ENCODE measurements around the gene GREB1.
A peak's percentile ranks its signal among the peaks of the same experiment; 100 is the strongest.

GREB1 gene

DNA sequence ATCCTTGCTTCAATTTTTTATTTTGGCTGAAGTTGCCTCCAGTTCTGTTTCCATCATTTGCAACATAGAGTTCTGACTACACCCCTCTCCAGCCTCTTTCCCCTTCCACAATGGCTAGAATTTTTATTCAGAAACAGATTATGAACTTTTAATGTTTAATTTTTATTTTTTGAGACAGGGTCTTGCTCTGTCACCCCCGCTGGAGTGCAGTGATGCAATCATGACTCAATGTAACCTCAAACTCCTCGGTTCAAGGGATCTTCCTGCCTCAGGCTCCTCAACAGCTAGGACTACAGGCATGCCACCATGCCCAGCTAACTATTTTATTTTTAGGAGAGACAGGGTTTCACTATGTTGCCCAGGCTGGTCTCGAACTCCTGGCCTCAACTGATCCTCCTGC, 133.3 kb downstream of the GREB1 start:
- DNase-seq (ENCODE audit: low spot score): no peak
- TF ChIP-seq, protein P1, sequence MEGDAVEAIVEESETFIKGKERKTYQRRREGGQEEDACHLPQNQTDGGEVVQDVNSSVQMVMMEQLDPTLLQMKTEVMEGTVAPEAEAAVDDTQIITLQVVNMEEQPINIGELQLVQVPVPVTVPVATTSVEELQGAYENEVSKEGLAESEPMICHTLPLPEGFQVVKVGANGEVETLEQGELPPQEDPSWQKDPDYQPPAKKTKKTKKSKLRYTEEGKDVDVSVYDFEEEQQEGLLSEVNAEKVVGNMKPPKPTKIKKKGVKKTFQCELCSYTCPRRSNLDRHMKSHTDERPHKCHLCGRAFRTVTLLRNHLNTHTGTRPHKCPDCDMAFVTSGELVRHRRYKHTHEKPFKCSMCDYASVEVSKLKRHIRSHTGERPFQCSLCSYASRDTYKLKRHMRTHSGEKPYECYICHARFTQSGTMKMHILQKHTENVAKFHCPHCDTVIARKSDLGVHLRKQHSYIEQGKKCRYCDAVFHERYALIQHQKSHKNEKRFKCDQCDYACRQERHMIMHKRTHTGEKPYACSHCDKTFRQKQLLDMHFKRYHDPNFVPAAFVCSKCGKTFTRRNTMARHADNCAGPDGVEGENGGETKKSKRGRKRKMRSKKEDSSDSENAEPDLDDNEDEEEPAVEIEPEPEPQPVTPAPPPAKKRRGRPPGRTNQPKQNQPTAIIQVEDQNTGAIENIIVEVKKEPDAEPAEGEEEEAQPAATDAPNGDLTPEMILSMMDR (IDR thresholded peaks at IDR 0.05; ENCODE audit: extremely low read depth, insufficient read depth, missing control alignments): no peak
- in situ Hi-C loops (cut with MboI; ENCODE audit: low pct_unique_long_range_greater_than_20kb, low sequenced_read_pairs, unreplicated experiment): no loop called here

DNA sequence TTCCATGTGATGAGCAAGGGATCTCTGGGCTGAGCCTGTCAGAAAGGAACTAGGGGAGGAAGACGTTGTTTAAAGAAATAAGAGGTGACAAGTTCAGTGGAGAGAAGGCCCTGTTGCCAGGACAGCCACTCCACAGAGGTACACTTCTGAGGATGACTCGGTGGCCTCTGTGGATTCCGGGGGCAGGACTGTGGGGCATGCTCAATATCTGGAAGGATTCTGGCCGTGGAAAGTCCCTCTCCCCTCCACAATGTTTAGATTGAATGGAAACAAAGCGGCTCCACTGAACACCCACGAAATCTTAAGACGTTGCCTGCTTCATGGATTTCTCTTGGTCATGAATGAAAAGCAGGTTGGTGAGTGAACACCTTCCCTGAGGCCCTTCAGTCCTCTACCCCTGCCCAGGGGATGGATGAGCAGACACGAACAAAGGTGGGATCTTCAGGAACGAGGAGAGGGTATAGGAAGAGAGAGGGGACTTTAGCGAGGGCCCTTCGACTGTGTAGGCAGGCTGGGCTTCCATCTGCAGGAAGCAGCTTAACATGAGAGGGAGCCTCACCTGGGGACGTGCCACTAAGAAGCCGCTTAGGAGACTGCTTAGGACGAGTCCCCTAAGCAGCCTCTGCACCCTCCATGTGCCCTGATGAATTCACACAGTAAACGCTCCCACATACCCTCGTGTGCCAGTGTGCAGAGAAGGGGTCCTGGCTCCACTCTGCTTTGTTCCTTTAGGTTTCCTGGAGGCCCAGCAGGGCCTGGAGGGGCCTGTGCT, 134.2 kb downstream of the GREB1 start:
- no peak for DNase-seq (ENCODE audit: low spot score)
- TF ChIP-seq, protein P1 (IDR thresholded peaks at IDR 0.05; ENCODE audit: extremely low read depth, insufficient read depth, missing control alignments): no peak
- in situ Hi-C loops (cut with MboI; ENCODE audit: low pct_unique_long_range_greater_than_20kb, low sequenced_read_pairs, unreplicated experiment): no loop called here

DNA sequence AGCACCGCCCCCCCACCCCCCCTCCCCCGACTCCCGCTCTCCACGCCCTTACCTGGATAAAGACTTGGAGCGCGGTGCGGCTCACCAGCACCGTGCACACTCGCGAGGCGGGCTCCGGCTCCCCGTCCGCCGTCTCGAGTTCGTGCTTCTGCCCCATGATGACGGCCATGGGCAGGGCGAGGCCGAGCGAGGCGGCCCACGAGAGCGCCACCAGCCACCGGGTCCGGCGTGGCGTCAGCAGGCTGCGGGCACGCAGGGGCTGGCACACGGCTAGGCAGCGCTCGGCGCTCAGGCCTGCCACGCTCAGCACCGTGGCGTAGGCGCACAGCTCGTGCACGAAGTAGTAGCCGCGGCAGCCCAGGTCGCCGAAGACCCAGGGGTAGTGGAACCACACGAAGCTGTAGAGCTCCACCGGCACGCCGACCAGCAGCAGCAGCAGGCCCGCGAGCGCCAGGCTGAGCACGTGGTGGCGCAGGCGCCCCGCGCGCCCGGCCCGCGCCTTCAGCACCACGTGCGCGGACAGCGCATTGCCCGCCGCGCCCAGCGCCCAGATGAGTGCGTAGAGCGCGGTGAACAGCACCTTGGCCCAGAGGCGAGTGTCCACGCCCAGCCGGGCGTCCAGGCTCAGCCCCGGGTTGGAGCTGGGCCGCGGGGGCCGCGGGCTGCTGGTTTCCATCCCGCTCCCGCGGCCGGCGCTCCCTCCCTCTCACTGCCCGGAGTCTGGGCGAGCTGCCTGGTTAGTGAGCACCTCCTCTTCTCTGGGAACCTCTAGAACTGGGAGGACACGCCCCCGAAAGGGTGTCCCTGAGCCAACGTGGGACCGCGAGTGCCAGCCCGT, 135.8 kb downstream of the GREB1 start, which contains the start of gene NTSR2:
Gene NTSR2 (minus strand): TSS at position 742 of the 838 bp plus-strand sequence. CDS start 66 bp downstream, at position 676.
- TF ChIP-seq, protein P1 (IDR thresholded peaks at IDR 0.05; ENCODE audit: extremely low read depth, insufficient read depth, missing control alignments): no peak
- peak; percentile 66 for DNase-seq (ENCODE audit: low spot score)
- in situ Hi-C loops (cut with MboI; ENCODE audit: low pct_unique_long_range_greater_than_20kb, low sequenced_read_pairs, unreplicated experiment): no loop called here

DNA sequence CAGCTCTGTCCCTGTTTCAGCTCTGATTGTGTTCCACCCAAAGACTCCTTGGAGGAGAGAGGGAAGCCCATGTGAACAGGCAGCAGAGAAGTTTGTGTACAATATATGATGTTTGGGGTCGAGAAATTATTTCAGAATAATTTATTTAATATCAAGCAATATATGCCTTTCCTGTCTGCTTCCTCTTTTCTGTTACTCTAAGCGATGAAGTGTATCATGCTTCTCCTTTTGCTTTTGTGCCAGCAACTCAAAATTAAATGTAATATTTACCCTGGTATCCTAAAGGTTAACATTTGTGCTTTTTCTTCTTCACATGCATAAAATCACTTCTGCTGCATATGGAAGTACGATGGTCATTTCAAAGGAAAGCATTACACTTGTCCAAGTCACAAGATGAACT, 138.6 kb downstream of the GREB1 start:
- in situ Hi-C loops (cut with MboI; ENCODE audit: low pct_unique_long_range_greater_than_20kb, low sequenced_read_pairs, unreplicated experiment): no loop called here
- no peak for DNase-seq (ENCODE audit: low spot score)
- TF ChIP-seq, protein P1 (IDR thresholded peaks at IDR 0.05; ENCODE audit: extremely low read depth, insufficient read depth, missing control alignments): no peak

DNA sequence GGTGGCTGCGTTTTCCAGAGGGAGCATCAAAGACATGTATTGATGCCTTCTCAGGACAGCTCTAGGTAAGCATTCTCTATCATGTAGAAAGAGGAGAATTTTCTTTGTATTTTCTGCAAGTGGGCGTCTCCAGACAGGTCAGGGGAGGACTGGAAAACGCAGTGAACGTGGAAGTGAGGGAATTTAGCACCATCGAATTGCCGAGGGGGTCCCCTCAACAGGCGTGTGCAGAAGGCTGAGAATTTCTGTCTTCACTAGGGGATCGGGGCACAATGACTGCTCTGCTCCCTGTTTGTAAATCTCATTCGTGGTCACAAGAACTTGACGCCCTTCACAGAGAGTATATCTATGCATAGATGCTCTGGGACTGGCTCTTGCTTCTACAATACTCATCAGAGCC, 141.1 kb downstream of the GREB1 start:
- DNase-seq (ENCODE audit: low spot score): no peak
- TF ChIP-seq, protein P1 (IDR thresholded peaks at IDR 0.05; ENCODE audit: extremely low read depth, insufficient read depth, missing control alignments): no peak
- in situ Hi-C loops (cut with MboI; ENCODE audit: low pct_unique_long_range_greater_than_20kb, low sequenced_read_pairs, unreplicated experiment): loop anchor here (25.0 kb wide), 1 partner anchor 1337 kb away; no protein-coding TSS in a partner anchor

DNA sequence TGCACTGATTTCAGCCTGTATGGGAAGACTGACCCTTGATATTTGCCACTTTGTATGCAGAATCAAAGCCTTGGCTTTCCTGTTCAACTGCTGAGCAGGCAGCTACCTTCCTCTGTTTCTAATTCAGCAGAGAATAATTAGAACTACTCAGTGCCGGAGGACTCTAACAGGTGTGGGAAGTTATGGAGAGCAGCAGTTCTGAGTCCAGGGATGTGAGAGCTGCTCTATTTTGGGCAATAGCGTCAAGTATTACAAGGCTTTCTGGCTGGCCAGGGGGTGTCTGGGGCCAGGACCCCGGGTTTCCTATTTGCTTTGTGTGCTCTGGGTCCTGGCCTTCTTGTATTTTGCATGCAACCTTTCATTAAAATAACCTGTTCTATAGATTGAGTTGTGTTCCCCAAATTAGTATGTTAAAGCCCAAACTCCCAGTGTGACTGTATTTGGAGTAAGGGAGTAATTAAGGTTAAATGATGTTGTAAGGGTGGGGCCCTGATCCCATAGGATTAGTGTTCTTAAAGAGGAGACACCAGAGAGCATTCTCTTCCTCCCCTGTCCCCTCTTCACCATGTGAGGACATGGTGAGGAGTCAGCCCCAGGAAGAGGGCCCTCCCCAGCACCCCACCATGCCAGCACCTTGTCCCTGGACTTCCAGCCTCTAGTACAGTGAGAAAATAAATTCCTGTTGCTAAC, 141.7 kb downstream of the GREB1 start:
- in situ Hi-C loops (cut with MboI; ENCODE audit: low pct_unique_long_range_greater_than_20kb, low sequenced_read_pairs, unreplicated experiment): loop anchor here (25.0 kb wide), 1 partner anchor 1337 kb away; no protein-coding TSS in a partner anchor
- no peak for DNase-seq (ENCODE audit: low spot score)
- TF ChIP-seq, protein P1 (IDR thresholded peaks at IDR 0.05; ENCODE audit: extremely low read depth, insufficient read depth, missing control alignments): no peak
